Measurements from ENCODE around the gene CLEC20A. TPM values are rescaled to one million over a fixed set of nuclear protein-coding genes. Genes with fewer than 3 reads are reported as not detected.

The CLEC20A gene
- total and polyA plus RNA-seq, 2 donors = 0.23 to 0.48 TPM

DNA sequence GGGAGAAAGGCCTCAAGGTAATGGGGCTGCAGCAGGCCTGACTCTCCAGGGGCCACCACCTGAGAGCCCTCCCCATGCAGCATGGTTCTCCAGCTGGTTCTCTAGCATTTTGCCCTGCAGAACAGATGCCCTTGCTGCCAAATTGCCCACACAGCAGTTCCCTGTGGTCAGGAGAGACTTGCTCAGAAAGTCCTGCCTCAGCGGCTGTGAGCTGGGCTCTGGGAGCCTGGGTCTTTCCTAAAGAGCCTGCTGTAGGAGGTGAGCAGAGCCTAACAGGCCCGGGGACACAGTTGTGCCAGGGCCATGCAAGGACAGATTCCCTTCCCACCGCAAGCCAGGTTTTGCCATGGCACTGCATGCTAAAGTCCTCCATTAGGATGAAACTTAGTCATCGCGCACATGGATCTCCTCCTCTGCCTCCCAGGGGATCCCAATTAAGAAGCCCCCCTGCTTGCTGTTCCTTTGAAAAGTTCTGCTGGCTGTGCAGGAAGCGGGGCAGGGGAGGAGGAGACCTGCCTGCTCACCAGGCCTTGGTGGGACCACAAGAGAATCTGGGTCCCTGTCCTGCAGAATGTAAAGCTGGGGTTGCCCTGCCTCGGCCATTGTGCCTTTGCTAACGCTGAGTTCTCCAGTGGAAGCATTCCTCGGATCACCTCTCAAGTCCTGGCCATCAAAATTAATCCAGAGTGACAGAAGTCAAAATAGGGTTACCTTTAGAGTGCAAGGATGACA is 37.5 kb upstream of the CLEC20A start:
- 97% methylated on average over 9 of the region's 9 CpGs for WGBS
- Histone ChIP-seq H3K27ac (ENCODE audit: low read depth) (no peak overlapping the region), H3K4me3 (ENCODE audit: low read depth, low read length) (no peak overlapping the region), H3K36me3 (ENCODE audit: insufficient read depth) (no peaks in the 10 kb centered on the region), H3K4me1 (ENCODE audit: insufficient read depth) (no peaks in the 10 kb centered on the region)
- no peak for DNase-seq (ENCODE audit: extremely low spot score)

DNA sequence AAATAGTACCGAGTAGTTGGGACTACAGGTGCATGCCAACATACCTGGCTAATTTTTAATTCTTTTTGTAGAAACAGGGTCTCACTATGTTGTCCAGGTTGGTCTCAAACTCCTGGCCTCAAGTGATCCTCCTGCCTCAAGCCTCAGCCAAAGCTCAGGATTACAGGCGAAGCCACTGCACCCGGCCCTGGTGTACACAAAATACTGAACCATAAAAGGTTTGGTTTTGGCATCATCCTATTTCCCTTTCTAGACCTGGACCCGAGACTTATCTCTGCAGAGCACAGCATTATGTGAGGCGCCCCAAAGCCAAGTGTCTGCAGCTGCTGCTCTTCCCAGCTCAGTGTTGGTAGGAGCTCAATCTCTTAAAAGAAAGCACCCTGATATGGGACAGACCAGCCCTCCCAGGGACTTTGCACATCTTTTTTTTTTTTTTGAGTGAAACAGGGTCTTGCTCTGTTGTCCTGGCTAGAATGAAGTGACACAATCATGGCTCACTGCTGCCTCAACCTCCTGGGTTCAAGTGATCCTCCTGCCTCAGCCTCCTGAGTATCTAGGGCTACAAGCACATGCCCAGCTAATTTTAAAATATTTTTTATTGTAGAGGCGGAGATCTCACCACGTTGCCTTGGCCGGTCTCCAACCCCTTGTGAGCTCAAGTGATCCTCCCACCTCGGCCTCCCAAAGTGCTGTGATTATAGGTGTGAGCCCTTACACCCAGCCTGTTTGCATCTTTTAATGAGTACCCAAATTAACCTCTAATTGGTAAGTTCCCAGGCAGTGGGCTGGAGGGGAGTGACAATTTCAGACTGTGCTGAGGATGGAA is 36.6 kb upstream of the CLEC20A start:
- 73% methylated on average over 9 of the region's 9 CpGs for WGBS
- Histone ChIP-seq H3K36me3 (ENCODE audit: insufficient read depth) (no peaks in the 10 kb centered on the region), H3K4me1 (ENCODE audit: insufficient read depth) (no peaks in the 10 kb centered on the region), H3K4me3 (ENCODE audit: low read depth, low read length) (no peak overlapping the region), H3K27ac (ENCODE audit: low read depth) (no peak overlapping the region)
- DNase-seq (ENCODE audit: extremely low spot score) = no peak

DNA sequence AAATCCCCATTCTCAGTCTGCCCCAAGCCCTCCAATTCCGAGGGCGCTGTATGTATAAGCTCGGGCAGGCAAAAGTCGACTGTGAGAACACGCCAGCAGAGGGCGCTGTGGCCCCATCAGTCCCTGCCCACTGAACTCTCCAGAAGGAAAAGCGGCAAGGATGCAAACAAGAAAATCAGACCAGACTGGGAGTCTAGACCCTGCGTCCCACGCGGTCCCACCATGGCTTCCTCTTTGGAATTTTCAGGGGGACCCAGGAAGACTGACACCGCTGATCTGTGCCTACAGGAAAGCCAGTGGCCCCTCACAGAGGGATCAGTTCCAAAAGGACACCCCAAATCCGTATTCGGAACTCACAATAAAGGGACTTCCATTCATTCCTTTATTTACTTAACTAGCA is 35.6 kb upstream of the CLEC20A start:
- no peak overlapping the region for H3K27ac ChIP-seq (ENCODE audit: low read depth)
- DNase-seq (ENCODE audit: extremely low spot score) = no peak
- H3K36me3 ChIP-seq (ENCODE audit: insufficient read depth) = no peaks in the 10 kb centered on the region
- H3K4me1 ChIP-seq (ENCODE audit: insufficient read depth) = no peaks in the 10 kb centered on the region
- 24% methylated on average over 13 of the region's 13 CpGs for WGBS
- no peak overlapping the region for H3K4me3 ChIP-seq (ENCODE audit: low read depth, low read length)

DNA sequence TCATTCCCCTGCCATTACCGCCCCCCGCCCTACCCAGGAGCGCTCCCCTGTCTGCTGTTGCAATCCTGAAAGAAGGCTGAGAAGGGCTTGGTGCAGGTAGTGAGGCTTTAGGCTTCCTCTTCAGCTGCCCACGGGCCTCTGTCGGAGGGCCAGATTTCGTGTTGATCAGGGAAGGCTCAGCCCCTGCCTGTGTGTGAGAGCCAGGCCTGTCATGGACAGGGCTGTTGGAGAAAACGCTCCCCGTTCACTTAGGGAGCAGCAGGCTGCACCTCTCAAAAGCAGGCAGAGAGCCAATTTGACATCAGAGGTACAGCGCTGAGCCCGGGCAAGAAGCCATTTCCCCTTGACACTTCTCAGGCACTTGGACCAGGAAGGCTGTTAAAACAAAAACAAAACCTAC is 35.1 kb upstream of the CLEC20A start:
- DNase-seq (ENCODE audit: extremely low spot score) = no peak
- 53% methylated on average over 10 of the region's 10 CpGs for WGBS
- no peaks in the 10 kb centered on the region for H3K4me1 ChIP-seq (ENCODE audit: insufficient read depth)
- H3K4me3 ChIP-seq (ENCODE audit: low read depth, low read length) = no peak overlapping the region
- H3K27ac ChIP-seq (ENCODE audit: low read depth) = no peak overlapping the region
- H3K36me3 ChIP-seq (ENCODE audit: insufficient read depth) = no peaks in the 10 kb centered on the region

DNA sequence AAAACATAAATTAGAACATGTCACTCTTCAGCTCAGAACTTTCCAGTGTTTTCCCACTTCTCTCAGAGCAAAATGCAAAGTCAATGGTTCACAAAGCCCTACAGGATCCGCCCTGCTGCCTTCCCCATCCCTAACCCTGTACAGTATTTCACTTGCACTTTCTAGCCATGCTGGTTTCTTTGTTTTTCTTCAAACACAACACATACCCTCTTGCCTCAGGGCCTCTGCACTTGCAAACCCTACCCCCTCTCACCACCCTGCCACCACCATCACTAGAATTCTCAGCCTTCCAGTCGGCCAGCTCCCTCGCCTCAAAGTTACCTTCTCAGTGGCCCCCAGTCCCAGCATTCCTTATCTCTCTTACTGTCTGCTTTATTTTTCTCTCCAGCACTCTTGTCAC is 33.7 kb upstream of the CLEC20A start:
- H3K27ac ChIP-seq (ENCODE audit: low read depth) = no peak overlapping the region
- 97% methylated on average over 3 of the region's 3 CpGs for WGBS
- no peak overlapping the region for H3K4me3 ChIP-seq (ENCODE audit: low read depth, low read length)
- H3K36me3 ChIP-seq (ENCODE audit: insufficient read depth) = no peaks in the 10 kb centered on the region
- H3K4me1 ChIP-seq (ENCODE audit: insufficient read depth) = no peaks in the 10 kb centered on the region
- DNase-seq (ENCODE audit: extremely low spot score) = no peak

DNA sequence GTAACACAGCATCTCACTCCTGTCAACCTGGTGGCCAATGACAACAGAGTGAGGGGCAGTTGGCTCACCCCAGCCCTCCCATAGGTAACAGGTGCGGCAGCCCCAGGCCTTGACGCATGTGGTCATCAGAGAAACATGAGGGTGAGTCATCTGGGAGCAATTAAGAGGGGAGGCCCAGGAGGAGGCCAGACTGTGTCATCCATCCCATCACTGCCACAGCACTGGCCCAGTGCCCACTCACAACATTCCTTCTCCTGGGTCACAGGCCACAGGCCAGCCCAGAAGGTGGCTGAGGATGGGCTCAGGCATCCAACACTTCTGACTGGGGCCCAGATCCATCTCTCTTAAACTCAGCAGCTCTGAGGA is 33.3 kb upstream of the CLEC20A start:
- Histone ChIP-seq H3K27ac (ENCODE audit: low read depth) (no peak overlapping the region), H3K4me1 (ENCODE audit: insufficient read depth) (no peaks in the 10 kb centered on the region), H3K4me3 (ENCODE audit: low read depth, low read length) (no peak overlapping the region), H3K36me3 (ENCODE audit: insufficient read depth) (no peaks in the 10 kb centered on the region)
- 87% methylated on average over 2 of the region's 2 CpGs for WGBS
- no peak for DNase-seq (ENCODE audit: extremely low spot score)

DNA sequence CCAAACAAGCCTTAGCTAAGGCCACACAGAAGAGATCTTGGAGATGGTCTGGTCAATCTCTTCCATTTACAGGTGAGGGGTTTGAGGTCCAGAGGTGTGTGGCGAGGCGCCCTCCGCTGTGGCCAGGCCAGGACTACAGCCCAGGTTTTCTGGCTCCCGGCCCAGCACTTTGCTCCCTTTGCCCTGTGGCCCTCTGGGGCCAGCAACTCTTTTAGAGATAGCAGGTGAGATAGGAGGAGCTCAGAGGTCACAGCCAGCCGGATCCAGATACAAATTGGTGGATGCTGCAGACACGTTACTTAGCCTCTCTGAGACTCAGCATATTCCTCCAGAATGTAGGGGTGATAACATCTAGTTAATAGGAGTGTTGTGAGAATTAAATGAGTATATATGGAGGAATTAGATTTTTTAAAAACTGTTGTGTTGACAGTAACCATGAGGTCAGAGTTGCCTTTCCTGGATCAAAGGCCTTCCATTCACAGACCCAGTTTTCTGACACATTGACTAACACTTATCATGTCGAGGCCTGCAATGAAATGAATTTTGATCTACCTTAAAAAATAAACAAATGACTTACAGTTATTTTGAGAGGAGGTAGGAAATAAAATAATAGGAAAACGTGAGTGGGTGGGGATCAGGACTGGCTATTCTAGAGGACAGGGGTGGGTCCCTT is 32.7 kb upstream of the CLEC20A start:
- no peak overlapping the region for H3K27ac ChIP-seq (ENCODE audit: low read depth)
- H3K4me3 ChIP-seq (ENCODE audit: low read depth, low read length) = no peak overlapping the region
- H3K36me3 ChIP-seq (ENCODE audit: insufficient read depth) = no peaks in the 10 kb centered on the region
- H3K4me1 ChIP-seq (ENCODE audit: insufficient read depth) = no peaks in the 10 kb centered on the region
- DNase-seq (ENCODE audit: extremely low spot score) = no peak
- WGBS = 91% methylated on average over 8 of the region's 8 CpGs

DNA sequence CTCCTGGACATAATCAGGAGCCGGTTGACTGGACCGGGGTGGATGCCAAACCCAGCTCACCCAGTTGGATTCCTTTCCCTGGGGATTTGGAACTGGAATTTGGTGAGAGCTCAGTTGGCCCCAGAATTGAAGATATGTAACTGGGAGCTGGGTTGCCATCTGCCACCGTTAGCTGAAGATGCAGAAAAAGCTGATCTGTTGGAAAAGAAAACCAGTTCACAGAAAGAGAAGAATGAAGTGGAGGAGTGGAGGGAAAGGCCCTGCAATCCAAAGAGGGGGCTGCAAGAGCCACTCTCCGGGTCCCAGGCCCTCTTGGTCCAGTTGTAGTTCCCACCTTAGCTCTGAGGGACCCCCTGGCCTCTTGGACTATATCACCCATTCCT is 32.2 kb upstream of the CLEC20A start:
- Histone ChIP-seq H3K27ac (ENCODE audit: low read depth) (no peak overlapping the region), H3K4me1 (ENCODE audit: insufficient read depth) (no peaks in the 10 kb centered on the region), H3K36me3 (ENCODE audit: insufficient read depth) (no peaks in the 10 kb centered on the region), H3K4me3 (ENCODE audit: low read depth, low read length) (no peak overlapping the region)
- DNase-seq (ENCODE audit: extremely low spot score) = no peak
- 87% methylated on average over 4 of the region's 4 CpGs for WGBS

DNA sequence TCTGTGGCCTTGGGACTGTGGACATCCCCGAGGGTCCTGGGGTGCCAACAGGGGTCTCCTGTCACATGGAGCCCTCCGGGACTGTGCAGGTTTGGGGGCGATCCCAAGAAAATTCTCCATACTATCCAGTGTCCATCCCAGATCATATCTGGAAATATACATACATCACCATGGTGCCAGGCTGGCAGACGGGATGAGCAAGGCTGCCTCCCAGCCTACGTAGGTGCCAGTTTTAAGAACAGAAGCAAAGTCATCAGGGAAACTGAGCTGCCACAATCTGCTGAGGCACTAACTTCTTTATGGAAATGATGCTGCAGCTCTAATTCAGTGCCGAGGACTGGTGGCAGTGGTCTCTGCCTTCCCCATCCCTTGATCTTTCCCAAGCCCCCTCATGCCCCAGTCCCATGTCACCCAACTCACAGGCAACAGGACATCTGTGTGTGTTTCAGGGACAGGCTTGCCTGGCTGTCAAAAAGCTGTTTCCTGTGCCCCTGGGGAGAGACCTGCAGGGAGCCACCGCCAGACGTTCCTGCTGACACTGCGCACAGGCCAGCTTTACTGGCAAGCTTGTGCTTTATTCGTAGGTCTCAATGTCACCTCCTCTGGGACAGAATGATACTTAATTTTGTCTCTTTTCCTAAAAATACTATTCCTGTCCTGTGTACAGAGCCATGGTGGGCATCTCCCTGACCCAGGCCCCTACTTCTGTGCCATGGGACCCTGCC is 31.6 kb upstream of the CLEC20A start:
- Histone ChIP-seq H3K27ac (ENCODE audit: low read depth) (no peak overlapping the region), H3K36me3 (ENCODE audit: insufficient read depth) (no peaks in the 10 kb centered on the region), H3K4me1 (ENCODE audit: insufficient read depth) (no peaks in the 10 kb centered on the region), H3K4me3 (ENCODE audit: low read depth, low read length) (no peak overlapping the region)
- DNase-seq (ENCODE audit: extremely low spot score) = no peak
- WGBS = 90% methylated on average over 10 of the region's 10 CpGs

DNA sequence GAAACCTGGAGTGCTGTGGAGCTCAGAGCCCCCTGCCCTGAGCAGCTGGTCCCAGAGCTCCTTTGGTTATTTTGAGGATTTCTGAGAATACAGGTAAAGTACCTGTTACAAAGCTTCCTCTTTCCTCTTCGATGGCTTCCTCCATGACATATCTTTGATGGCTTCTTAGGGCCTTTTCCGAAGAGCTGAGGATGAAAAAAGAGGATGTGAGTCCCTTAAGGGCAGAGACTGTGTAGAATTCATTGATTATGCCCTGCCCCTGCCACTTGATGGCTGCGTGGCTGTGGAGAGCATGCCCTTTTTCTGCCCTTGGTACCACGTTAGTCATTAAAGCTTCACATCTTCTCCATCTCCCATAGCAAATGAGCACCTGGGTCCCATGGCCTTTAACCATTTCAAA is 30.4 kb upstream of the CLEC20A start:
- Histone ChIP-seq H3K36me3 (ENCODE audit: insufficient read depth) (no peaks in the 10 kb centered on the region), H3K4me3 (ENCODE audit: low read depth, low read length) (no peak overlapping the region), H3K4me1 (ENCODE audit: insufficient read depth) (no peaks in the 10 kb centered on the region), H3K27ac (ENCODE audit: low read depth) (no peak overlapping the region)
- 91% methylated on average over 4 of the region's 4 CpGs for WGBS
- no peak for DNase-seq (ENCODE audit: extremely low spot score)

DNA sequence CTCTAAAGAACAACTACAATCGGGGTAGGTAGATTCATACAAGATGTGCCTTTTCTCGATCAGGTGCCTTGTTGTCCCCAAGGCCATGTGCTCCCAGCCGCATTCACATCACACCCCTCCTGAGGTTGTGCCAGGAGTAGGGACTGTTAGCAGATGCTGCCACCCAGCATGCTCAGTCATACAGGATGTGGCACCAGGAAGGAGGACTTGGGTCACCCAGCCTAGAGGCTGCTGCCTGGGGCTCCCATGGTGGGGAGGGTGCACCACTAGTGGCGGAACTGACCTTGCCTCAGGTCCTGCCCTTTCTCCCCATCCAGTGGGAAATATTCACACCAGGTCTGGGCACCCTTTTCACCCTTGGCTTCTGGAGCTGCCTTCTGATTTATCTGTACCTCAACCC is 24.5 kb upstream of the CLEC20A start:
- H3K36me3 ChIP-seq (ENCODE audit: insufficient read depth) = no peaks in the 10 kb centered on the region
- WGBS = 97% methylated on average over 4 of the region's 4 CpGs
- no peak overlapping the region for H3K27ac ChIP-seq (ENCODE audit: low read depth)
- no peak overlapping the region for H3K4me3 ChIP-seq (ENCODE audit: low read depth, low read length)
- no peak for DNase-seq (ENCODE audit: extremely low spot score)
- H3K4me1 ChIP-seq (ENCODE audit: insufficient read depth) = no peaks in the 10 kb centered on the region

DNA sequence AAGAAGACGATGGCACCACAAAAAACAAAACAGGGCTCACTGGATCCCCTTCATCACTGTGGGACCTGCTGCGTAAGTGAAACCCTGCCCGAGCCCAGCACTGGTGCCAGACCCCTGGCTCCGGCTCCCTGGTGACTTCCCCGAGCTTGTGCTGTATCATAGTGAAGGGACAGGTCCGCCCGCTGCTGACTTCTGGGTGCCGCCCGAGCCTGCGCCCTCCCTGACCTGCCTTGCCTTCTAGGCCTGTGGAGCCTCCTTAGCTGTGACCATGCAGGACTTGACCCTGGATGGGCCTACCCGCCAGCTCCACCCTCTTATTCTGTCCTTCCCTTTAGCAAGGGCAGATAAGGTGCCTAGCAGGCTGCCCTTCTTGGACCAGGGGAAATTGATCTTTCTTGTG is 24.0 kb upstream of the CLEC20A start:
- Histone ChIP-seq H3K27ac (ENCODE audit: low read depth) (no peak overlapping the region), H3K4me1 (ENCODE audit: insufficient read depth) (no peaks in the 10 kb centered on the region), H3K36me3 (ENCODE audit: insufficient read depth) (no peaks in the 10 kb centered on the region), H3K4me3 (ENCODE audit: low read depth, low read length) (no peak overlapping the region)
- no peak for DNase-seq (ENCODE audit: extremely low spot score)
- WGBS = 97% methylated on average over 11 of the region's 11 CpGs

DNA sequence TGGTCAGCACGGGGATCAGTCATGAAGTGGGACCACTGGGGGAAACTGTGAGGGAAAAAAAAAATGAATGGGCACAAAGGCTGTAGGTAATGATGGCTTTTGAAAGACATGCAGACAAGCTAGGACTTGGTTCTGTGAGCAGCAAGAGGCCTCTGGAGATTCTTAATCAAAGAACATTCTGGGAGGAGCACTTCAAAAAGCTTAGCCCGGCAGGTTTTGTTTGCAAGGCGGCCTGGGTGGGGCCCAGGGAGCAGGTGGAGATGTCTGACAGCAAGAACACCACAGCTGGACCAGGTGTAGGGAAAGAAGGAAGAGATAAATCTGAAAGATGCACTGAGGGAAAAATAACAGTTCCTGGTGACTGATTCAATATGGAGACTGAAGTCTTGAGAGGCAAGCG is 22.1 kb upstream of the CLEC20A start:
- 78% methylated on average over 4 of the region's 4 CpGs for WGBS
- DNase-seq (ENCODE audit: extremely low spot score) = no peak
- Histone ChIP-seq H3K4me3 (ENCODE audit: low read depth, low read length) (no peak overlapping the region), H3K36me3 (ENCODE audit: insufficient read depth) (no peaks in the 10 kb centered on the region), H3K4me1 (ENCODE audit: insufficient read depth) (no peaks in the 10 kb centered on the region), H3K27ac (ENCODE audit: low read depth) (no peak overlapping the region)

Measured in urinary bladder (tissue), 4 donors.